PC-9 (cell line): ENCODE results near the gene GPR148. TPM values are rescaled to one million over a fixed set of nuclear protein-coding genes. Genes with fewer than 3 reads are reported as not detected.

ENCODE experiments used
- BruUV-seq: library from RNA; stranded (reverse); fragments of 400-500 nt; replicated peaks from 2 replicates; lab custom pipeline; 2021; lab: Mats Ljungman, UMichigan
- CTCF ChIA-PET: fragments of 300-600 bp; sonication (Branson Sonifier 250); formaldehyde crosslinking; loops from one replicate; lab custom pipeline; 2022; ENCODE audit warnings: antibody characterized with exemption; lab: Charles Lee
- POLR2A ChIA-PET: fragments of 300-600 bp; sonication (Branson Sonifier 250); formaldehyde crosslinking; loops from one replicate; lab custom pipeline; 2022; ENCODE audit warnings: antibody characterized with exemption; ENCODE audit not compliant: unreplicated experiment; lab: Charles Lee
- DNase-seq, 2 experiments: peaks; one replicate each; pipeline versions ENCODE4 v3.0.0 to v3.0.0-alpha.2; 2015 to 2022; ENCODE audit warnings: mixed read lengths in 1 of 2
- H2AFZ ChIP-seq: fragments of 200-600 bp; sonication (generic); 2 replicates; pipeline ENCODE4 v1.8.1; 2017; ENCODE audit warnings: antibody characterized with exemption
- H3F3A ChIP-seq: fragments of 200-600 bp; sonication (generic); 2 replicates; pipeline ENCODE4 v1.8.1; 2017; ENCODE audit warnings: antibody characterized with exemption, mild to moderate bottlenecking, low read depth; ENCODE audit not compliant: insufficient read depth
- H3K27ac ChIP-seq: fragments of 200-600 bp; sonication (generic); 2 replicates; pipeline ENCODE4 v1.6.1; 2016; ENCODE audit warnings: mixed run types
- H3K27me3 ChIP-seq: fragments of 200-600 bp; sonication (generic); 2 replicates; pipeline ENCODE4 v1.6.1; 2016; ENCODE audit warnings: low read depth, mixed run types; ENCODE audit not compliant: insufficient read depth
- H3K36me3 ChIP-seq: fragments of 200-600 bp; sonication (generic); 2 replicates; pipeline ENCODE4 v1.6.1; 2016; ENCODE audit warnings: low read depth, mixed run types
- H3K4me1 ChIP-seq: fragments of 200-600 bp; sonication (generic); replicated peaks from 2 replicates; pipeline ENCODE4 v1.6.1; 2016; ENCODE audit warnings: mixed run types; ENCODE audit not compliant: insufficient read depth
- H3K4me2 ChIP-seq: fragments of 200-600 bp; sonication (generic); 2 replicates; pipeline ENCODE4 v1.6.1; 2017; ENCODE audit warnings: mixed run types
- H3K4me3 ChIP-seq: fragments of 200-600 bp; sonication (generic); 2 replicates; pipeline ENCODE4 v1.6.1; 2016; ENCODE audit warnings: mixed run types
- H3K79me2 ChIP-seq: fragments of 200-600 bp; sonication (generic); 2 replicates; pipeline ENCODE4 v1.6.1; 2017; ENCODE audit warnings: low read depth, mixed run types
- H3K9me2 ChIP-seq: fragments of 200-600 bp; sonication (generic); 2 replicates; pipeline ENCODE4 v1.8.1; 2017; ENCODE audit warnings: mild to moderate bottlenecking; ENCODE audit not compliant: insufficient read depth
- H3K9me3 ChIP-seq: fragments of 200-600 bp; sonication (generic); 2 replicates; pipeline ENCODE4 v1.8.1; 2016; ENCODE audit warnings: low read depth; ENCODE audit not compliant: insufficient read depth
- H4K20me1 ChIP-seq: fragments of 200-600 bp; sonication (generic); 2 replicates; pipeline ENCODE4 v1.8.1; 2017; ENCODE audit not compliant: insufficient read depth
- CTCF ChIP-seq: fragments of 200-600 bp; sonication (generic); conservative IDR thresholded peaks from 2 replicates; pipeline ENCODE4 v1.6.1; 2017; ENCODE audit warnings: mixed run types, antibody characterized with exemption, mild to moderate bottlenecking, moderate library complexity
- EZH2 ChIP-seq: fragments of 200-600 bp; sonication (generic); IDR thresholded peaks from 2 replicates; pipeline ENCODE4 v1.8.0; 2017; ENCODE audit warnings: antibody characterized with exemption, low read depth
- intact Hi-C: fragments of 100-400 bp; cut with micrococcal nuclease; formaldehyde crosslinking; loops from one replicate; pipeline ENCODE4 v1.10.0; 2022; ENCODE audit not compliant: unreplicated experiment
- total RNA-seq: library from RNA; stranded (reverse); gene quantifications from 2 replicates; pipeline ENCODE4 v1.2.3, GENCODE V29; 2021

Gene GPR148
- total RNA-seq, 1 experiment from 2014 or later = not detected

GRCh38 chr2:130767408-130767775, 38.5 kb downstream of the GPR148 start:
- no peaks in the 10 kb centered on the region for H3K4me1 ChIP-seq
- H3K4me2 ChIP-seq = no peak overlapping the region
- H3K27me3 ChIP-seq = peaks cover 70% of the 10 kb centered on the region
- ChIA-PET POLR2A (interaction anchor here (0.5 kb wide), 1 partner anchor 600 kb away, joined by 6 read pairs; no protein-coding TSS in a partner anchor), CTCF (no interaction called here)
- no peaks in the 10 kb centered on the region for H3K9me3 ChIP-seq
- no peak overlapping the region for H2AFZ ChIP-seq
- intact Hi-C loops = no loop called here
- no peaks in the 10 kb centered on the region for H4K20me1 ChIP-seq
- no peak overlapping the region for H3K4me3 ChIP-seq
- H3F3A ChIP-seq = no peaks in the 10 kb centered on the region
- no peak overlapping the region for H3K27ac ChIP-seq
- no peak for DNase-seq
- BruUV-seq = no TSS peak
- no peaks in the 10 kb centered on the region for H3K9me2 ChIP-seq
- H3K79me2 ChIP-seq = no peaks in the 10 kb centered on the region
- H3K36me3 ChIP-seq = no peaks in the 10 kb centered on the region
- no peak for TF ChIP-seq CTCF
- TF ChIP-seq EZH2 = no peak

- H3F3A ChIP-seq = no peaks in the 10 kb centered on the region
- H2AFZ ChIP-seq = no peak overlapping the region
- no peaks in the 10 kb centered on the region; the same call in 1 of the 2 replicates for H3K9me3 ChIP-seq
- H4K20me1 ChIP-seq = no peaks in the 10 kb centered on the region
- H3K27ac ChIP-seq = no peak overlapping the region
- intact Hi-C loops = no loop called here
- peak; percentile 31; the same call in 1 of the 2 replicates for TF ChIP-seq CTCF
- no peak for TF ChIP-seq EZH2
- peaks cover 60% of the 10 kb centered on the region for H3K27me3 ChIP-seq
- no peak for DNase-seq
- H3K36me3 ChIP-seq = no peaks in the 10 kb centered on the region
- H3K4me2 ChIP-seq = no peak overlapping the region
- no TSS peak for BruUV-seq
- no peaks in the 10 kb centered on the region for H3K9me2 ChIP-seq
- CTCF ChIA-PET = no interaction called here
- POLR2A ChIA-PET = interaction anchor here (0.5 kb wide), 1 partner anchor 600 kb away, joined by 6 read pairs; no protein-coding TSS in a partner anchor
- no peaks in the 10 kb centered on the region for H3K4me1 ChIP-seq
- H3K79me2 ChIP-seq = no peaks in the 10 kb centered on the region
- no peak overlapping the region for H3K4me3 ChIP-seq
These were observed 39.5 kb downstream of the GPR148 start for GRCh38 chr2:130768191-130768855.

- Histone ChIP-seq H3K4me2 (no peak overlapping the region), H4K20me1 (no peaks in the 10 kb centered on the region), H3K79me2 (no peaks in the 10 kb centered on the region), H2AFZ (no peak overlapping the region), H3F3A (no peaks in the 10 kb centered on the region), H3K4me1 (no peaks in the 10 kb centered on the region), H3K4me3 (no peak overlapping the region), H3K9me2 (no peaks in the 10 kb centered on the region), H3K27me3 (peaks cover 58% of the 10 kb centered on the region), H3K36me3 (no peaks in the 10 kb centered on the region), H3K9me3 (no peaks in the 10 kb centered on the region; the same call in 1 of the 2 replicates), H3K27ac (no peak overlapping the region)
- intact Hi-C loops = no loop called here
- ChIA-PET POLR2A (no interaction called here), CTCF (no interaction called here)
- no peak for DNase-seq
- TF ChIP-seq EZH2 (no peak), CTCF (no peak)
- BruUV-seq = no TSS peak
These were observed 40.6 kb downstream of the GPR148 start for GRCh38 chr2:130769343-130769907.
